GM19463 (cell line): ENCODE data around the gene SPATA32.

ENCODE experiments used
- ATAC-seq: cut with Tn5 transposase; IDR thresholded peaks from one replicate; pipeline ENCODE4 v1.9.1; 2021; ENCODE audit warnings: mild to moderate bottlenecking, moderate library complexity; ENCODE audit not compliant: unreplicated experiment

SPATA32 gene

DNA sequence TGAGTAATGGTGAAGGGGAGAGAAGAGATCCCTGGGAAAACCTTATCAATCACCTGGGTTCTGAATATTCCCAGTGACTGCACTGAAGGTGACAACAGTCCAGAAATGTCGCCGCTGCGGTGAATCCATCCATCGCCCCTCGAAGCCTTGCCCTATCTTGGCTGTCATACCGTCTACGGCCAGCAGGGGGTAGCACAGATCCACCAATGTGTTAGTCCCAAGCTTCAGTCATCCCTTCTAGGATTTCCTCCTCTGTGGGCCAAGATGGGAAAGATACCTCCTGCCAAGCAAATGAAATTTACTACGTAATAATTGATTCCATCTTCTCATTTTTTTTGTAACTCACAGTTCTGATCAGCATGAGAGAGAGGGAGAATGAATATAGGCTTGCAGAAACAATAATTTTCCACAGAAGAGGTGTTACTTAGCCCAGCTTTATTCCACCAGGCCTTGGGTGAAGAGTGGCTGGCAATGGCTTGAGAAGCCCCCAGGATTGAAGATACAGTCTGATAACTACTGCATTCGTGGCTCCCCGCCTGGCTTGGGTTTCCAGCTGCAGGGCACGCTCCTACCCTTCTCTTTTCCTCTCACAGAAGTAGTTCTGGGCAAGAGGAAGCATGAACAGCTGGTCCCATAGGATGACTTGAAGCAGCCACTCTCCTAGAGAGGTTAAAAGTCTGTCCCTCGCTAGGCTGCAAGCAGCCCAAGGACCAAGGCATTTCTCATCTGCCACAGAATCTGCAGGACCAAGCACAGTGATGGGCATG, 42.8 kb downstream of the SPATA32 start:
- ATAC-seq, result no peak
